Activated CD4-positive, alpha-beta memory T cell treated with anti-CD3 and anti-CD28 coated beads for 36 hours (primary cell): ENCODE data around the gene KCTD10. TPM values are rescaled to one million over a fixed set of nuclear protein-coding genes. Genes with fewer than 3 reads are reported as not detected.
A peak's percentile ranks its signal among the peaks of the same experiment; 100 is the strongest.
"Not testable (repeated sequence)": the region's sequence is repeated elsewhere in the genome, so short reads cannot be mapped to it uniquely, and the experiment has no call there.

Source experiments
- CTCF ChIA-PET: fragments of 350-600 bp; sonication (Branson Sonifier 250); formaldehyde crosslinking; loops from one replicate; lab custom pipeline; 2021; ENCODE audit warnings: antibody characterized with exemption, inconsistent platforms; lab: Charles Lee
- POLR2A ChIA-PET: fragments of 350-600 bp; sonication (Branson Sonifier 250); formaldehyde crosslinking; loops from one replicate; lab custom pipeline; 2021; ENCODE audit warnings: antibody characterized with exemption; lab: Charles Lee
- DNase-seq: peaks from one replicate; pipeline ENCODE4 v3.0.0-alpha.2; 2020
- H3K27ac Mint-ChIP-seq: one replicate; pipeline ENCODE4 v1.8.0; 2021; ENCODE audit warnings: mixed read lengths
- H3K27me3 Mint-ChIP-seq: one replicate; pipeline ENCODE4 v1.8.0; 2021; ENCODE audit warnings: mixed read lengths
- H3K36me3 Mint-ChIP-seq: one replicate; pipeline ENCODE4 v1.8.0; 2021; ENCODE audit warnings: mixed read lengths
- H3K4me1 Mint-ChIP-seq: one replicate; pipeline ENCODE4 v1.8.0; 2021; ENCODE audit warnings: low read depth, mixed read lengths
- H3K4me3 Mint-ChIP-seq: one replicate; pipeline ENCODE4 v1.8.0; 2021; ENCODE audit warnings: mild to moderate bottlenecking, mixed read lengths
- H3K9me3 Mint-ChIP-seq: one replicate; pipeline ENCODE4 v1.8.0; 2021; ENCODE audit warnings: mixed read lengths
- intact Hi-C: fragments of 100-400 bp; cut with micrococcal nuclease; formaldehyde crosslinking; loops from one replicate; pipeline ENCODE4 v1.15.1; 2023
- total RNA-seq, 2 experiments: library from RNA; stranded (reverse); gene quantifications; one replicate each; pipeline ENCODE4 v1.2.3, GENCODE V29; 2021

Gene KCTD10
- total RNA-seq, 2 experiments from 2014 or later: 36.2 to 40.3 TPM

GRCh38 chr12:109481863-109482262 is 4.8 kb upstream of the KCTD10 start:
- no peaks in the 10 kb centered on the region for H3K27me3 Mint-ChIP-seq
- CTCF ChIA-PET: no interaction called here
- peaks cover 19% of the 10 kb centered on the region for H3K36me3 Mint-ChIP-seq
- no peak for DNase-seq
- POLR2A ChIA-PET: no interaction called here
- no peak overlapping the region for H3K4me3 Mint-ChIP-seq
- intact Hi-C loops: no loop called here
- H3K4me1 Mint-ChIP-seq: peaks cover 16% of the 10 kb centered on the region
- H3K9me3 Mint-ChIP-seq: no peaks in the 10 kb centered on the region
- H3K27ac Mint-ChIP-seq: no peak overlapping the region

- Mint-ChIP-seq H3K27ac (no peak overlapping the region), H3K4me3 (no peak overlapping the region), H3K36me3 (peaks cover 14% of the 10 kb centered on the region), H3K27me3 (no peaks in the 10 kb centered on the region), H3K4me1 (peaks cover 31% of the 10 kb centered on the region), H3K9me3 (no peaks in the 10 kb centered on the region)
- CTCF ChIA-PET: no interaction called here
- DNase-seq: no peak
- intact Hi-C loops: no loop called here
- POLR2A ChIA-PET: no interaction called here
These were observed 3.3 kb upstream of the KCTD10 start for GRCh38 chr12:109480356-109480755.

- Mint-ChIP-seq H3K27ac (no peak overlapping the region), H3K4me3 (no peak overlapping the region), H3K36me3 (peaks cover 8% of the 10 kb centered on the region), H3K4me1 (peaks cover 32% of the 10 kb centered on the region), H3K27me3 (no peaks in the 10 kb centered on the region), H3K9me3 (no peaks in the 10 kb centered on the region)
- POLR2A ChIA-PET: no interaction called here
- DNase-seq: no peak
- CTCF ChIA-PET: no interaction called here
- intact Hi-C loops: no loop called here
These were observed 2.7 kb upstream of the KCTD10 start for GRCh38 chr12:109479761-109480160.

- POLR2A ChIA-PET: interaction anchor here (1.4 kb wide), 1 partner anchor 96 kb away, joined by 10 read pairs; the partner anchor contains the start of genes MMAB and MVK
- Mint-ChIP-seq H3K27ac (peak overlapping the region; percentile 98), H3K9me3 (no peaks in the 10 kb centered on the region), H3K4me3 (peak overlapping the region; percentile 91), H3K27me3 (no peaks in the 10 kb centered on the region), H3K36me3 (peaks cover 3% of the 10 kb centered on the region), H3K4me1 (peaks cover 35% of the 10 kb centered on the region)
- CTCF ChIA-PET: interaction anchor here (0.9 to 2.0 kb wide), 3 partner anchors 45 to 50 kb away, joined by 3 to 7 read pairs (median 3); no protein-coding TSS in a partner anchor
- intact Hi-C loops: loop anchor here (1.0 to 2.0 kb wide), 4 partner anchors 15 to 235 kb away; partner anchors contain the start of genes FAM222A, MMAB and MVK
- DNase-seq: no peak
These were observed 839 bp upstream of the KCTD10 start for GRCh38 chr12:109477963-109478315.

GRCh38 chr12:109476807-109477184 is 304 bp downstream of the KCTD10 start:
- no peaks in the 10 kb centered on the region for H3K9me3 Mint-ChIP-seq
- peak overlapping the region; percentile 98 for H3K27ac Mint-ChIP-seq
- CTCF ChIA-PET: interaction anchor here (0.8 to 2.0 kb wide), 3 partner anchors 44 to 49 kb away, joined by 3 to 7 read pairs (median 4); no protein-coding TSS in a partner anchor
- intact Hi-C loops: loop anchor here (1.0 to 2.0 kb wide), 4 partner anchors 14 to 237 kb away; partner anchors contain the start of genes FAM222A, MMAB and MVK
- no peak for DNase-seq
- H3K4me3 Mint-ChIP-seq: peak overlapping the region; percentile 91
- POLR2A ChIA-PET: interaction anchor here (1.4 kb wide), 1 partner anchor 97 kb away, joined by 10 read pairs; the partner anchor contains the start of genes MMAB and MVK
- H3K4me1 Mint-ChIP-seq: peaks cover 35% of the 10 kb centered on the region
- H3K27me3 Mint-ChIP-seq: no peaks in the 10 kb centered on the region
- peaks cover 3% of the 10 kb centered on the region for H3K36me3 Mint-ChIP-seq

- Mint-ChIP-seq H3K4me3 (peak overlapping the region; percentile 91), H3K36me3 (peaks cover 3% of the 10 kb centered on the region), H3K9me3 (no peaks in the 10 kb centered on the region), H3K27ac (peak overlapping the region; percentile 98), H3K27me3 (no peaks in the 10 kb centered on the region), H3K4me1 (peaks cover 35% of the 10 kb centered on the region)
- POLR2A ChIA-PET: interaction anchor here (1.4 kb wide), 1 partner anchor 97 kb away, joined by 10 read pairs; the partner anchor contains the start of genes MMAB and MVK
- CTCF ChIA-PET: interaction anchor here (0.6 to 2.0 kb wide), 3 partner anchors 43 to 370 kb away, joined by 3 to 7 read pairs (median 3); no protein-coding TSS in a partner anchor
- intact Hi-C loops: loop anchor here (2.0 kb wide), 2 partner anchors 13 to 43 kb away; no protein-coding TSS in a partner anchor
- peak; percentile 16 for DNase-seq
These were observed 900 bp downstream of the KCTD10 start for GRCh38 chr12:109475993-109476806.

GRCh38 chr12:109475121-109475520 is 2.0 kb downstream of the KCTD10 start:
- Mint-ChIP-seq H3K9me3 (no peaks in the 10 kb centered on the region), H3K27me3 (no peaks in the 10 kb centered on the region), H3K27ac (no peak overlapping the region), H3K36me3 (peaks cover 3% of the 10 kb centered on the region), H3K4me3 (no peak overlapping the region), H3K4me1 (peaks cover 34% of the 10 kb centered on the region)
- CTCF ChIA-PET: interaction anchor here (2.6 kb wide), 1 partner anchor 42 kb away, joined by 13 read pairs; no protein-coding TSS in a partner anchor
- intact Hi-C loops: no loop called here
- POLR2A ChIA-PET: no interaction called here
- no peak for DNase-seq

- H3K9me3 Mint-ChIP-seq, H3K4me3 Mint-ChIP-seq, POLR2A ChIA-PET, intact Hi-C loops, DNase-seq, H3K36me3 Mint-ChIP-seq, H3K27ac Mint-ChIP-seq, H3K27me3 Mint-ChIP-seq: not testable (repeated sequence)
- CTCF ChIA-PET: interaction anchor here (0.8 to 2.6 kb wide), 4 partner anchors 41 to 124 kb away, joined by 3 to 13 read pairs (median 4); no protein-coding TSS in a partner anchor
- H3K4me1 Mint-ChIP-seq: peaks cover 21% of the 10 kb centered on the region
These were observed 3.4 kb downstream of the KCTD10 start for GRCh38 chr12:109473526-109474270.

- H3K9me3 Mint-ChIP-seq: no peaks in the 10 kb centered on the region
- peaks cover 11% of the 10 kb centered on the region for H3K36me3 Mint-ChIP-seq
- peaks cover 19% of the 10 kb centered on the region for H3K4me1 Mint-ChIP-seq
- H3K4me3 Mint-ChIP-seq: no peak overlapping the region
- intact Hi-C loops: no loop called here
- H3K27me3 Mint-ChIP-seq: no peaks in the 10 kb centered on the region
- DNase-seq: no peak
- ChIA-PET CTCF (interaction anchor here (0.8 to 2.6 kb wide), 4 partner anchors 40 to 125 kb away, joined by 3 to 13 read pairs (median 4); no protein-coding TSS in a partner anchor), POLR2A (no interaction called here)
- H3K27ac Mint-ChIP-seq: no peak overlapping the region
These were observed 4.1 kb downstream of the KCTD10 start for GRCh38 chr12:109473006-109473405.

GRCh38 chr12:109469517-109469916 is 7.6 kb downstream of the KCTD10 start:
- ChIA-PET POLR2A (no interaction called here), CTCF (interaction anchor here (0.6 to 1.3 kb wide), 2 partner anchors 21 to 37 kb away, joined by 3 to 6 read pairs; no protein-coding TSS in a partner anchor)
- no peaks in the 10 kb centered on the region for H3K9me3 Mint-ChIP-seq
- H3K36me3 Mint-ChIP-seq: peaks cover 10% of the 10 kb centered on the region
- intact Hi-C loops: no loop called here
- no peak overlapping the region for H3K4me3 Mint-ChIP-seq
- no peak overlapping the region for H3K27ac Mint-ChIP-seq
- no peak for DNase-seq
- no peaks in the 10 kb centered on the region for H3K27me3 Mint-ChIP-seq
- H3K4me1 Mint-ChIP-seq: peaks cover 14% of the 10 kb centered on the region

- ChIA-PET CTCF (no interaction called here), POLR2A (no interaction called here)
- H3K4me1 Mint-ChIP-seq: peaks cover 25% of the 10 kb centered on the region
- DNase-seq: no peak
- intact Hi-C loops: no loop called here
- H3K27ac Mint-ChIP-seq: no peak overlapping the region
- no peak overlapping the region for H3K4me3 Mint-ChIP-seq
- peaks cover 10% of the 10 kb centered on the region for H3K36me3 Mint-ChIP-seq
- H3K9me3 Mint-ChIP-seq: no peaks in the 10 kb centered on the region
- H3K27me3 Mint-ChIP-seq: no peaks in the 10 kb centered on the region
These were observed 9.0 kb downstream of the KCTD10 start for GRCh38 chr12:109467978-109468676.
